HUES64 (cell line): ENCODE measurements around the gene CHD1.

Experiments used
- H3K27ac ChIP-seq: 2 replicates; pipeline ENCODE4 v1.7.0; 2013; ENCODE audit warnings: low read depth, low read length, inconsistent platforms
- H3K27me3 ChIP-seq: 2 replicates; pipeline ENCODE4 v1.6.1; 2013; ENCODE audit warnings: mild to moderate bottlenecking, low read length; ENCODE audit not compliant: insufficient read depth
- H3K36me3 ChIP-seq: 2 replicates; pipeline ENCODE4 v1.6.1; 2013; ENCODE audit warnings: mild to moderate bottlenecking, low read length; ENCODE audit not compliant: insufficient read depth
- H3K4me1 ChIP-seq: 2 replicates; pipeline ENCODE4 v1.6.1; 2013; ENCODE audit warnings: mild to moderate bottlenecking, low read length, moderate library complexity; ENCODE audit not compliant: insufficient read depth
- H3K4me3 ChIP-seq: 2 replicates; pipeline ENCODE4 v1.5.1; 2013; ENCODE audit warnings: mild to moderate bottlenecking, low read length, moderate library complexity
- H3K9ac ChIP-seq: 2 replicates; pipeline ENCODE4 v1.6.1; 2013; ENCODE audit warnings: mild to moderate bottlenecking, low read depth, low read length
- H3K9me3 ChIP-seq: 2 replicates; pipeline ENCODE4 v1.6.1; 2013; ENCODE audit warnings: low read depth, low read length; ENCODE audit not compliant: insufficient read depth
- WGBS: fragments of 150-250, 120-280 bp; methylation state at CpG from one replicate; pipeline ENCODE4 v1.1.7; 2013; ENCODE audit warnings: missing lambda C conversion rate; 5-methylcytosine and 5-hydroxymethylcytosine counted together

Gene CHD1

GRCh38 chr5:98836175-98836574 is 92.6 kb downstream of the CHD1 start:
- WGBS = 91% methylated on average over 5 of the region's 5 CpGs

GRCh38 chr5:98827588-98828284 is 101.1 kb downstream of the CHD1 start:
- H3K9ac ChIP-seq = no peak overlapping the region
- no peaks in the 10 kb centered on the region for H3K36me3 ChIP-seq
- 77% methylated on average over 6 of the region's 7 CpGs for WGBS
- no peaks in the 10 kb centered on the region for H3K27me3 ChIP-seq
- H3K9me3 ChIP-seq = no peaks in the 10 kb centered on the region
- no peaks in the 10 kb centered on the region for H3K4me1 ChIP-seq
- no peak overlapping the region for H3K4me3 ChIP-seq
- no peak overlapping the region for H3K27ac ChIP-seq

More at GRCh38 chr5:98836175-98836574, 92.6 kb downstream of the CHD1 start:
- Histone ChIP-seq H3K4me3 (no peak overlapping the region), H3K27me3 (no peaks in the 10 kb centered on the region), H3K36me3 (no peaks in the 10 kb centered on the region), H3K4me1 (no peaks in the 10 kb centered on the region), H3K9me3 (no peaks in the 10 kb centered on the region), H3K27ac (no peak overlapping the region), H3K9ac (no peak overlapping the region)

GRCh38 chr5:98827161-98827560 is 101.6 kb downstream of the CHD1 start:
- Histone ChIP-seq H3K9me3 (no peaks in the 10 kb centered on the region), H3K4me1 (no peaks in the 10 kb centered on the region), H3K36me3 (no peaks in the 10 kb centered on the region), H3K9ac (no peak overlapping the region), H3K4me3 (no peak overlapping the region), H3K27me3 (no peaks in the 10 kb centered on the region), H3K27ac (no peak overlapping the region)
- 38% methylated on average over 1 of the region's 1 CpG for WGBS

GRCh38 chr5:98825582-98826375 is 103.0 kb downstream of the CHD1 start:
- Histone ChIP-seq H3K4me1 (no peaks in the 10 kb centered on the region), H3K9ac (no peak overlapping the region), H3K4me3 (no peak overlapping the region), H3K27me3 (no peaks in the 10 kb centered on the region), H3K9me3 (peaks cover under 1% of the 10 kb centered on the region; the same call in 1 of the 2 replicates), H3K27ac (no peak overlapping the region), H3K36me3 (no peaks in the 10 kb centered on the region)
- WGBS = 98% methylated on average over 2 of the region's 4 CpGs

GRCh38 chr5:98816582-98817222 is 112.1 kb downstream of the CHD1 start:
- Histone ChIP-seq H3K27ac (no peak overlapping the region), H3K4me1 (no peaks in the 10 kb centered on the region), H3K9ac (no peak overlapping the region), H3K27me3 (no peaks in the 10 kb centered on the region), H3K9me3 (peaks cover 5% of the 10 kb centered on the region; the same call in 1 of the 2 replicates), H3K36me3 (no peaks in the 10 kb centered on the region), H3K4me3 (no peak overlapping the region)
- WGBS = 94% methylated on average over 6 of the region's 6 CpGs

- Histone ChIP-seq H3K9ac (no peak overlapping the region), H3K27ac (no peak overlapping the region), H3K9me3 (no peaks in the 10 kb centered on the region), H3K4me1 (no peaks in the 10 kb centered on the region), H3K27me3 (no peaks in the 10 kb centered on the region), H3K4me3 (no peak overlapping the region), H3K36me3 (no peaks in the 10 kb centered on the region)
- 91% methylated on average over 3 of the region's 3 CpGs for WGBS
These were observed 115.1 kb downstream of the CHD1 start for GRCh38 chr5:98813755-98814154.

GRCh38 chr5:98810206-98810605 is 118.6 kb downstream of the CHD1 start:
- no peak overlapping the region for H3K27ac ChIP-seq

GRCh38 chr5:98807806-98808205 is 121.0 kb downstream of the CHD1 start:
- Histone ChIP-seq H3K27ac (no peak overlapping the region), H3K36me3 (no peaks in the 10 kb centered on the region), H3K9ac (no peak overlapping the region), H3K4me1 (no peaks in the 10 kb centered on the region), H3K27me3 (no peaks in the 10 kb centered on the region), H3K4me3 (no peak overlapping the region), H3K9me3 (peaks cover 21% of the 10 kb centered on the region)

More at GRCh38 chr5:98810206-98810605, 118.6 kb downstream of the CHD1 start:
- Histone ChIP-seq H3K4me1 (no peaks in the 10 kb centered on the region), H3K27me3 (no peaks in the 10 kb centered on the region), H3K9me3 (peaks cover 21% of the 10 kb centered on the region), H3K4me3 (no peak overlapping the region), H3K9ac (no peak overlapping the region), H3K36me3 (no peaks in the 10 kb centered on the region)
- 64% methylated on average over 2 of the region's 2 CpGs for WGBS

GRCh38 chr5:98805070-98805469 is 123.7 kb downstream of the CHD1 start:
- Histone ChIP-seq H3K4me3 (no peak overlapping the region), H3K27ac (no peak overlapping the region), H3K36me3 (no peaks in the 10 kb centered on the region), H3K9me3 (peaks cover 21% of the 10 kb centered on the region), H3K4me1 (no peaks in the 10 kb centered on the region), H3K9ac (no peak overlapping the region), H3K27me3 (no peaks in the 10 kb centered on the region)
- WGBS = 53% methylated on average over 1 of the region's 1 CpG

- H3K4me3 ChIP-seq = no peak overlapping the region
- H3K4me1 ChIP-seq = no peaks in the 10 kb centered on the region
- H3K27ac ChIP-seq = no peak overlapping the region
- WGBS = no CpG with 5 or more reads among the region's 2 CpGs
- no peaks in the 10 kb centered on the region for H3K27me3 ChIP-seq
- H3K9ac ChIP-seq = no peak overlapping the region
- H3K9me3 ChIP-seq = peaks cover 21% of the 10 kb centered on the region
- H3K36me3 ChIP-seq = no peaks in the 10 kb centered on the region
These were observed 124.7 kb downstream of the CHD1 start for GRCh38 chr5:98804066-98804465.
